ENCODE results near the gene PALLD.

- TF ChIP-seq CTCF (conservative IDR thresholded peaks at IDR 0.05; ENCODE audit: low read depth, low read length) (no peak), EZH2 (IDR thresholded peaks at IDR 0.05; ENCODE audit: low read length, unreplicated experiment) (no peak), EZH2phosphoT487 (IDR thresholded peaks at IDR 0.05; ENCODE audit: borderline replicate concordance, low read length) (no peak)
Observed at GRCh38 chr4:168622600-168622999, 125.7 kb downstream of the PALLD start.
